Liver (tissue), 9 donors: Measurements from ENCODE around the gene TRAPPC5. TPM values are rescaled to one million over a fixed set of nuclear protein-coding genes. Genes with fewer than 3 reads are reported as not detected.

Source experiments
- DNase-seq: peaks from one replicate; pipeline ENCODE4 v3.0.0-alpha.2; 2017; ENCODE audit warnings: low spot score
- H3K27ac ChIP-seq, 2 donors: one replicate each; pipeline ENCODE4 v1.7.0; 2013; ENCODE audit warnings: inconsistent platforms in 2 of 2, low read length in 2 of 2, control low read depth in 1 of 2, low read depth in 1 of 2, mild to moderate bottlenecking in 1 of 2
- H3K27me3 ChIP-seq, 4 donors: one replicate each; pipeline versions ENCODE4 v1.6.1 to v1.7.0; 2013; ENCODE audit warnings: low read length in 3 of 4, inconsistent platforms in 1 of 4, mild to moderate bottlenecking in 1 of 4, moderate library complexity in 1 of 4; ENCODE audit not compliant: control insufficient read depth in 4 of 4, insufficient read depth in 4 of 4
- H3K36me3 ChIP-seq, 4 donors: one replicate each; pipeline versions ENCODE4 v1.6.1 to v1.7.0; 2013; ENCODE audit warnings: low read length in 3 of 4, mild to moderate bottlenecking in 3 of 4, low read depth in 1 of 4, moderate library complexity in 1 of 4; ENCODE audit not compliant: control insufficient read depth in 4 of 4, insufficient read depth in 3 of 4
- H3K4me1 ChIP-seq, 4 donors: one replicate each; pipeline versions ENCODE4 v1.6.1 to v1.7.0; 2013; ENCODE audit warnings: low read length in 3 of 4, mild to moderate bottlenecking in 3 of 4, moderate library complexity in 1 of 4; ENCODE audit not compliant: control insufficient read depth in 4 of 4, insufficient read depth in 4 of 4
- H3K4me3 ChIP-seq, 3 donors: one replicate each; pipeline versions ENCODE4 v1.6.1 to v1.7.0; 2013; ENCODE audit warnings: low read length in 3 of 3, control low read depth in 1 of 3, low read depth in 1 of 3, mild to moderate bottlenecking in 1 of 3
- H3K9ac ChIP-seq, 2 donors: one replicate each; pipeline ENCODE4 v1.7.0; 2013; ENCODE audit warnings: low read length in 2 of 2, mild to moderate bottlenecking in 2 of 2, moderate library complexity in 2 of 2, control low read depth in 1 of 2, low read depth in 1 of 2
- H3K9me3 ChIP-seq, 4 donors: one replicate each; pipeline versions ENCODE4 v1.6.1 to v1.7.0; 2013; ENCODE audit warnings: low read length in 3 of 4; ENCODE audit not compliant: control insufficient read depth in 4 of 4
- EGR1 ChIP-seq, 2 donors: IDR thresholded peaks; 2 replicates each; pipeline ENCODE4 v1.6.1; 2016 to 2018; ENCODE audit warnings: antibody characterized with exemption in 2 of 2, low read depth in 2 of 2
- FOXA1 ChIP-seq: IDR thresholded peaks from 2 replicates; pipeline ENCODE4 v1.6.1; 2016; ENCODE audit warnings: antibody characterized with exemption
- FOXA2 ChIP-seq: IDR thresholded peaks from 2 replicates; pipeline ENCODE4 v1.6.1; 2016; ENCODE audit warnings: antibody characterized with exemption
- HNF4A ChIP-seq, 2 donors: conservative IDR thresholded peaks; 2 replicates each; pipeline ENCODE4 v1.6.1; 2016; ENCODE audit warnings: antibody characterized with exemption in 2 of 2, mild to moderate bottlenecking in 2 of 2
- HNF4G ChIP-seq: IDR thresholded peaks from 2 replicates; pipeline ENCODE4 v1.6.1; 2016; ENCODE audit warnings: antibody characterized with exemption
- JUND ChIP-seq, 2 donors: IDR thresholded peaks; 2 replicates each; pipeline ENCODE4 v1.6.1; 2016; ENCODE audit warnings: antibody characterized with exemption in 2 of 2
- NR2F2 ChIP-seq: IDR thresholded peaks from 2 replicates; pipeline ENCODE4 v1.6.1; 2016; ENCODE audit warnings: antibody characterized with exemption
- RAD21 ChIP-seq, 2 donors: IDR thresholded peaks; 2 replicates each; pipeline ENCODE4 v1.6.1; 2016; ENCODE audit warnings: antibody characterized with exemption in 2 of 2, mild to moderate bottlenecking in 2 of 2
- RXRA ChIP-seq, 2 donors: IDR thresholded peaks; 2 replicates each; pipeline ENCODE4 v1.6.1; 2017 to 2018; ENCODE audit warnings: antibody characterized with exemption in 2 of 2, mild to moderate bottlenecking in 1 of 2
- SP1 ChIP-seq: IDR thresholded peaks from 2 replicates; pipeline ENCODE4 v1.6.1; 2018; ENCODE audit warnings: antibody characterized with exemption, mild to moderate bottlenecking
- YY1 ChIP-seq: IDR thresholded peaks from 2 replicates; pipeline ENCODE4 v1.6.1; 2016; ENCODE audit warnings: antibody characterized with exemption, mild to moderate bottlenecking
- WGBS: extraction: QIAGEN DNeasy Blood & Tissue Kit; methylation state at CpG from one replicate; pipeline ENCODE4 v1.1.7; 2013; 5-methylcytosine and 5-hydroxymethylcytosine counted together
- polyA plus RNA-seq, 2 donors: library from polyadenylated mRNA; stranded (reverse) in 1 of 2; unstranded in 1 of 2; fragments of 200-250 nt in 1 of 2; fragments of >200 nt in 1 of 2; fragmentation: Nextera tagmentation in 1 of 2; extraction: Ambion mirVana in 1 of 2; gene quantifications; one replicate each; pipeline versions ENCODE4 v1.2.1 to v1.2.3, GENCODE V29; 2013 to 2015
- total RNA-seq, 2 donors: library from RNA; depleted of rRNA; stranded (reverse); fragments of >200 nt; gene quantifications; one replicate each; pipeline ENCODE4 v1.2.3, GENCODE V29; 2014
- TF ChIP-seq, protein P1 (sequence below): IDR thresholded peaks from 2 replicates; pipeline ENCODE4 v1.6.1; 2016; ENCODE audit warnings: antibody characterized with exemption, mild to moderate bottlenecking
- TF ChIP-seq, protein P2 (sequence below): fragments of 150-350 bp; IDR thresholded peaks from 2 replicates; pipeline ENCODE4 v1.5.1; 2017; ENCODE audit warnings: improper control_type of control experiment, low read depth, low read length; ENCODE audit not compliant: missing input control
- TF ChIP-seq, protein P3 (sequence below): IDR thresholded peaks from 2 replicates; pipeline ENCODE4 v1.6.1; 2016; ENCODE audit warnings: antibody characterized with exemption
- TF ChIP-seq, protein P4 (sequence below): IDR thresholded peaks from 2 replicates; pipeline ENCODE4 v1.6.1; 2016; ENCODE audit warnings: antibody characterized with exemption
- donor health status: healthy.
- donor health status: healthy.
- donor health status: healthy.
- donor health status: healthy.
- donor health status: healthy.

TRAPPC5 gene
- total and polyA plus RNA-seq, 4 donors = 22.5 to 130 (median 55.2) TPM

DNA sequence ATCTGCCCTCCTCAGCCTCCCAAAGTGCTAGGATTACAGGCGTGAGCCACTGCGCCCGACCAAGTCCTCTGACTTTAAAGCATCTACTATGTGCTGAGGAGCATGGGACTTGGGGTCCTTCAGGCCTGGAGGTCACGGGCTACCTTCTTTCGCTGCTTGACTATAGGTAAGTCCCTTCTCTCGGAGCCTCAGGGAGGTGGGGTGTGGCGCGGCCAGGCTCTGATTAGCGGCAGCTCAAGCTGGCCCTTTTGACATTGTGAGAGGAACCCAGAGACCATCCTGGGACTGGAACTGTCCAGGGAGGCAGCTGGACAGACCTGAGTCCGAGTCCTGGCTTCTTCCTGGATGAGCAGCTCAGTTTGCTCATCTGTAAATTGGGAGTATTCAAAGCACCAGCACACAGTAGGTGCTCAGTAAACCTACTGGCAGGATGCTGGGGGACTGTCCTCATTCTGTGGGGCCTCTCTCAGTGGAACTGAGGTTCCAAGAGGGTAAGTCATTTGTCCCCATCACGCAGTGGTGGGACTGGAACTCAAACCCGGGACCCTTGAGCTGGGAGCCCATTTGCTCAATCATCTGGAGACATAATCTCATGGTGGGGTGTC is 20.5 kb downstream of the TRAPPC5 start (continued):
- TF ChIP-seq, protein P1, sequence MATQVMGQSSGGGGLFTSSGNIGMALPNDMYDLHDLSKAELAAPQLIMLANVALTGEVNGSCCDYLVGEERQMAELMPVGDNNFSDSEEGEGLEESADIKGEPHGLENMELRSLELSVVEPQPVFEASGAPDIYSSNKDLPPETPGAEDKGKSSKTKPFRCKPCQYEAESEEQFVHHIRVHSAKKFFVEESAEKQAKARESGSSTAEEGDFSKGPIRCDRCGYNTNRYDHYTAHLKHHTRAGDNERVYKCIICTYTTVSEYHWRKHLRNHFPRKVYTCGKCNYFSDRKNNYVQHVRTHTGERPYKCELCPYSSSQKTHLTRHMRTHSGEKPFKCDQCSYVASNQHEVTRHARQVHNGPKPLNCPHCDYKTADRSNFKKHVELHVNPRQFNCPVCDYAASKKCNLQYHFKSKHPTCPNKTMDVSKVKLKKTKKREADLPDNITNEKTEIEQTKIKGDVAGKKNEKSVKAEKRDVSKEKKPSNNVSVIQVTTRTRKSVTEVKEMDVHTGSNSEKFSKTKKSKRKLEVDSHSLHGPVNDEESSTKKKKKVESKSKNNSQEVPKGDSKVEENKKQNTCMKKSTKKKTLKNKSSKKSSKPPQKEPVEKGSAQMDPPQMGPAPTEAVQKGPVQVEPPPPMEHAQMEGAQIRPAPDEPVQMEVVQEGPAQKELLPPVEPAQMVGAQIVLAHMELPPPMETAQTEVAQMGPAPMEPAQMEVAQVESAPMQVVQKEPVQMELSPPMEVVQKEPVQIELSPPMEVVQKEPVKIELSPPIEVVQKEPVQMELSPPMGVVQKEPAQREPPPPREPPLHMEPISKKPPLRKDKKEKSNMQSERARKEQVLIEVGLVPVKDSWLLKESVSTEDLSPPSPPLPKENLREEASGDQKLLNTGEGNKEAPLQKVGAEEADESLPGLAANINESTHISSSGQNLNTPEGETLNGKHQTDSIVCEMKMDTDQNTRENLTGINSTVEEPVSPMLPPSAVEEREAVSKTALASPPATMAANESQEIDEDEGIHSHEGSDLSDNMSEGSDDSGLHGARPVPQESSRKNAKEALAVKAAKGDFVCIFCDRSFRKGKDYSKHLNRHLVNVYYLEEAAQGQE = no peak
- TF ChIP-seq HNF4A (conservative IDR thresholded peaks at IDR 0.05) = no peak
- TF ChIP-seq RXRA (IDR thresholded peaks at IDR 0.05) = no peak
- TF ChIP-seq RAD21 (IDR thresholded peaks at IDR 0.05) = no peak
- no peak for TF ChIP-seq JUND (IDR thresholded peaks at IDR 0.05)
- no peak for TF ChIP-seq NR2F2

DNA sequence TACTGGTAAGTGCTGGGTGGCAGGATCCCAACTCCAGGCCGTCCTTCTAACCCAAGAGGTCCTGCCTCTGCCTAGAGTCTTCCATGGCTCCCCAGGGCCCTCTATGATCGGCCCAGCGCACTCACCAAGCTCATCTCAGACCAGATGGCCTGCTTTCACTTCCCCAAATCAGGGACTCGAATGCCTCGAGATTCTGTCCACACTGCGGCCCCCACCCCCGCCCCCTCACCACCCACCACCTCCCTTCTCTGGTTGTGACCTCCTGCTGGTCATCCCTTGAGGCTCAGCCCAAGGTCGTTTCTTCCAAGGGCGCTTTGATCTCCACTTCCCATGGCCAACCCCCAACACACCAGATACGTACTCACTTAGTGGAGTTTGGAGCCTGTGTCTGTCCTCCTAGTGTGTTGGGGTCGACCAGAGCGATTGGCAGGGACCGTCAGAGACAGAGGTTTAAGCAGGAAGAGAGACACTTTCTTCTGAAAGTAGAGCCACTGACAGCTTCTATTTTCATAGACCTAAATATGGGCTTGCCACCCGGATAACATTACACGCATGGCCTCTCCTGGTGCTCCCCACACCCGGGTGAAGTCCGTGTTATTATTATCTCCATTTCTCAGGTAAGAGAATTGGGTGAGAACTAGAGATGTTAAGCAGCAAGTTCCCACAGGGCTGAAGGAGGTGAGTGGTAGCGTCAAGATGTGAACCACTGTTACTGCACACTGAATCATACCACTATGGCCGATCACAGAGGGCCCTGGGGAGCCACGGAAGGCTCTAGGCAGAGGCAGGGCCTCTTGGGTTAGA is 21.2 kb downstream of the TRAPPC5 start, which contains the start of gene FCER2:
Gene FCER2, minus strand, starts transcription at position 478 of the 804 bp plus-strand sequence. CDS start 2,371 bp downstream, outside the sequence.
- H3K27ac ChIP-seq = no peak within 1 kb of the TSS
- H3K9me3 ChIP-seq = no peaks in the 10 kb centered on the region
- DNase-seq = no peak
- H3K9ac ChIP-seq = no peak within 1 kb of the TSS
- H3K27me3 ChIP-seq = peaks cover 0 to 4% (median 0%) of the 10 kb centered on the region in 4 donors
- H3K4me1 ChIP-seq = no peaks in the 10 kb centered on the region
- TF ChIP-seq, protein P2, sequence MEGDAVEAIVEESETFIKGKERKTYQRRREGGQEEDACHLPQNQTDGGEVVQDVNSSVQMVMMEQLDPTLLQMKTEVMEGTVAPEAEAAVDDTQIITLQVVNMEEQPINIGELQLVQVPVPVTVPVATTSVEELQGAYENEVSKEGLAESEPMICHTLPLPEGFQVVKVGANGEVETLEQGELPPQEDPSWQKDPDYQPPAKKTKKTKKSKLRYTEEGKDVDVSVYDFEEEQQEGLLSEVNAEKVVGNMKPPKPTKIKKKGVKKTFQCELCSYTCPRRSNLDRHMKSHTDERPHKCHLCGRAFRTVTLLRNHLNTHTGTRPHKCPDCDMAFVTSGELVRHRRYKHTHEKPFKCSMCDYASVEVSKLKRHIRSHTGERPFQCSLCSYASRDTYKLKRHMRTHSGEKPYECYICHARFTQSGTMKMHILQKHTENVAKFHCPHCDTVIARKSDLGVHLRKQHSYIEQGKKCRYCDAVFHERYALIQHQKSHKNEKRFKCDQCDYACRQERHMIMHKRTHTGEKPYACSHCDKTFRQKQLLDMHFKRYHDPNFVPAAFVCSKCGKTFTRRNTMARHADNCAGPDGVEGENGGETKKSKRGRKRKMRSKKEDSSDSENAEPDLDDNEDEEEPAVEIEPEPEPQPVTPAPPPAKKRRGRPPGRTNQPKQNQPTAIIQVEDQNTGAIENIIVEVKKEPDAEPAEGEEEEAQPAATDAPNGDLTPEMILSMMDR = no peak
- no peak for TF ChIP-seq NR2F2
- TF ChIP-seq FOXA1 = no peak
- TF ChIP-seq SP1 = no peak
- TF ChIP-seq HNF4A (conservative IDR thresholded peaks at IDR 0.05) = no peak
- no peak for TF ChIP-seq EGR1 (IDR thresholded peaks at IDR 0.05; ENCODE audit: low read depth in 2 of 2)
- TF ChIP-seq HNF4G = no peak
- TF ChIP-seq FOXA2 = no peak
- TF ChIP-seq, protein P3, sequence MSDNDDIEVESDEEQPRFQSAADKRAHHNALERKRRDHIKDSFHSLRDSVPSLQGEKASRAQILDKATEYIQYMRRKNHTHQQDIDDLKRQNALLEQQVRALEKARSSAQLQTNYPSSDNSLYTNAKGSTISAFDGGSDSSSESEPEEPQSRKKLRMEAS = no peak
- no peak for TF ChIP-seq RXRA (IDR thresholded peaks at IDR 0.05)
- TF ChIP-seq, protein P4, sequence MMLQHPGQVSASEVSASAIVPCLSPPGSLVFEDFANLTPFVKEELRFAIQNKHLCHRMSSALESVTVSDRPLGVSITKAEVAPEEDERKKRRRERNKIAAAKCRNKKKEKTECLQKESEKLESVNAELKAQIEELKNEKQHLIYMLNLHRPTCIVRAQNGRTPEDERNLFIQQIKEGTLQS = no peak
- TF ChIP-seq YY1 = no peak
- H3K4me3 ChIP-seq = no peak within 1 kb of the TSS
- H3K36me3 ChIP-seq = no peaks in the 10 kb centered on the region
- WGBS = 58% methylated on average over 20 of the region's 20 CpGs
